Upper lobe of left lung (tissue), 6 donors: ENCODE data around the gene SYT9. TPM values are rescaled to one million over a fixed set of nuclear protein-coding genes. Genes with fewer than 3 reads are reported as not detected.

Experiments used
- ATAC-seq, 2 donors: fragments of 200-7000 bp; cut with Tn5 transposase; one replicate each; pipeline ENCODE4 v1.9.1; 2022; ENCODE audit warnings: mild to moderate bottlenecking in 2 of 2, moderate library complexity in 2 of 2; ENCODE audit not compliant: low FRiP score in 2 of 2
- DNase-seq, 2 donors: peaks; one replicate each; pipeline ENCODE4 v3.0.0-alpha.2; 2019 to 2020
- H3K27ac ChIP-seq, 4 donors: fragments of 200-600 bp; sonication (generic); one replicate each; pipeline ENCODE4 v1.5.1; 2016 to 2019
- H3K27me3 ChIP-seq, 4 donors: fragments of 200-600 bp; sonication (generic); one replicate each; pipeline ENCODE4 v1.5.1; 2017 to 2019
- H3K36me3 ChIP-seq, 4 donors: fragments of 200-600 bp; sonication (generic); one replicate each; pipeline ENCODE4 v1.5.1; 2016 to 2019
- H3K4me1 ChIP-seq, 4 donors: fragments of 200-600 bp; sonication (generic); one replicate each; pipeline ENCODE4 v1.5.1; 2018 to 2019
- H3K4me3 ChIP-seq, 4 donors: fragments of 200-600 bp; sonication (generic); one replicate each; pipeline ENCODE4 v1.5.1; 2017 to 2019; ENCODE audit warnings: mild to moderate bottlenecking in 2 of 4, moderate library complexity in 1 of 4
- H3K9me3 ChIP-seq, 4 donors: fragments of 200-600 bp; sonication (generic); one replicate each; pipeline ENCODE4 v1.5.1; 2018 to 2019
- EP300 ChIP-seq, 4 donors: sonication (generic); formaldehyde crosslinking; IDR thresholded peaks; one replicate each; pipeline ENCODE4 v1.5.1; 2017; ENCODE audit warnings: antibody characterized with exemption in 4 of 4, control low read depth in 2 of 4
- POLR2A ChIP-seq, 4 donors: fragments of 450-650 bp; IDR thresholded peaks; one replicate each; pipeline ENCODE4 v1.5.1; 2016 to 2017; ENCODE audit warnings: antibody characterized with exemption in 4 of 4, mild to moderate bottlenecking in 2 of 4
- POLR2AphosphoS5 ChIP-seq, 2 donors: sonication (generic); formaldehyde crosslinking; IDR thresholded peaks; one replicate each; pipeline ENCODE4 v1.5.1; 2017; ENCODE audit warnings: antibody characterized with exemption in 2 of 2
- WGBS, 2 donors: methylation state at CpG; one replicate each; pipeline ENCODE4 v1.1.5; 2017 to 2018; 5-methylcytosine and 5-hydroxymethylcytosine counted together
- total RNA-seq, 6 donors: library from RNA; depleted of rRNA in 4 of 6; stranded (reverse); fragments of >200 nt in 4 of 6; gene quantifications; one replicate each; pipeline versions ENCODE4 v1.1.0 to v1.2.1, GENCODE V29; 2016 to 2021
- TF ChIP-seq, protein P1 (sequence below), 6 experiments: fragments of 450-650 bp in 4 of 6; fragments of 200-600 bp in 2 of 6; sonication (generic) in 2 of 6; IDR thresholded peaks; one replicate each; pipeline ENCODE4 v1.5.1; 2016 to 2019; ENCODE audit warnings: antibody characterized with exemption in 6 of 6
- donor health status: DM: no; HTN: no; CAD: no; lungs with moderate emphysema.
- donor health status: DM: no; HTN: yes; CAD: no; lungs with severe emphysema.

The SYT9 gene
- total RNA-seq, 6 donors from 2014 or later, result 0.27 to 0.30 TPM; not detected in 4

- H3K9me3 ChIP-seq, result no peaks in the 10 kb centered on the region
- TF ChIP-seq POLR2AphosphoS5 (IDR thresholded peaks at IDR 0.05), result no peak
- TF ChIP-seq, protein P1, sequence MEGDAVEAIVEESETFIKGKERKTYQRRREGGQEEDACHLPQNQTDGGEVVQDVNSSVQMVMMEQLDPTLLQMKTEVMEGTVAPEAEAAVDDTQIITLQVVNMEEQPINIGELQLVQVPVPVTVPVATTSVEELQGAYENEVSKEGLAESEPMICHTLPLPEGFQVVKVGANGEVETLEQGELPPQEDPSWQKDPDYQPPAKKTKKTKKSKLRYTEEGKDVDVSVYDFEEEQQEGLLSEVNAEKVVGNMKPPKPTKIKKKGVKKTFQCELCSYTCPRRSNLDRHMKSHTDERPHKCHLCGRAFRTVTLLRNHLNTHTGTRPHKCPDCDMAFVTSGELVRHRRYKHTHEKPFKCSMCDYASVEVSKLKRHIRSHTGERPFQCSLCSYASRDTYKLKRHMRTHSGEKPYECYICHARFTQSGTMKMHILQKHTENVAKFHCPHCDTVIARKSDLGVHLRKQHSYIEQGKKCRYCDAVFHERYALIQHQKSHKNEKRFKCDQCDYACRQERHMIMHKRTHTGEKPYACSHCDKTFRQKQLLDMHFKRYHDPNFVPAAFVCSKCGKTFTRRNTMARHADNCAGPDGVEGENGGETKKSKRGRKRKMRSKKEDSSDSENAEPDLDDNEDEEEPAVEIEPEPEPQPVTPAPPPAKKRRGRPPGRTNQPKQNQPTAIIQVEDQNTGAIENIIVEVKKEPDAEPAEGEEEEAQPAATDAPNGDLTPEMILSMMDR (IDR thresholded peaks at IDR 0.05), result no peak
- TF ChIP-seq EP300 (IDR thresholded peaks at IDR 0.05), result no peak
- TF ChIP-seq POLR2A (IDR thresholded peaks at IDR 0.05), result no peak
- no peaks in the 10 kb centered on the region for H3K36me3 ChIP-seq
- no peak overlapping the region for H3K27ac ChIP-seq
- WGBS, 2 donors, result 74 to 90% methylated on average over 3 of the region's 3 CpGs
- no peak for ATAC-seq
- H3K27me3 ChIP-seq, result peaks cover 0 to 17% (median 8%) of the 10 kb centered on the region in 4 donors
- DNase-seq, result no peak
- no peak overlapping the region for H3K4me3 ChIP-seq
- peaks cover 9 to 18% (median 15%) of the 10 kb centered on the region in 4 donors for H3K4me1 ChIP-seq
Measured at GRCh38 chr11:7254731-7255291, 3.1 kb downstream of the SYT9 start.

- Histone ChIP-seq H3K27me3 (peaks cover 0 to 13% (median 6%) of the 10 kb centered on the region in 4 donors), H3K27ac (no peak overlapping the region), H3K9me3 (no peaks in the 10 kb centered on the region), H3K36me3 (no peaks in the 10 kb centered on the region), H3K4me3 (no peak overlapping the region), H3K4me1 (peaks cover 5 to 11% (median 10%) of the 10 kb centered on the region in 4 donors)
- WGBS, 2 donors, result 37 to 53% methylated on average over 2 of the region's 2 CpGs
- no peak for DNase-seq
- TF ChIP-seq, protein P1 (IDR thresholded peaks at IDR 0.05), result no peak
- no peak for TF ChIP-seq EP300 (IDR thresholded peaks at IDR 0.05)
- no peak for TF ChIP-seq POLR2AphosphoS5 (IDR thresholded peaks at IDR 0.05)
- ATAC-seq, result no peak
Measured at GRCh38 chr11:7256943-7257342, 5.2 kb downstream of the SYT9 start.

- Histone ChIP-seq H3K27me3 (peaks cover 0 to 5% (median 2%) of the 10 kb centered on the region in 4 donors), H3K27ac (no peak overlapping the region), H3K36me3 (no peaks in the 10 kb centered on the region), H3K4me1 (peaks cover 0 to 3% (median 2%) of the 10 kb centered on the region in 4 donors), H3K4me3 (no peak overlapping the region), H3K9me3 (no peaks in the 10 kb centered on the region)
- DNase-seq (no peak), ATAC-seq (no peak)
- no peak for TF ChIP-seq EP300 (IDR thresholded peaks at IDR 0.05)
- TF ChIP-seq, protein P1 (IDR thresholded peaks at IDR 0.05), result no peak
- no peak for TF ChIP-seq POLR2A (IDR thresholded peaks at IDR 0.05)
- TF ChIP-seq POLR2AphosphoS5 (IDR thresholded peaks at IDR 0.05), result no peak
- 74 to 87% methylated on average over 2 of the region's 2 CpGs for WGBS, 2 donors
Measured at GRCh38 chr11:7257724-7258123, 6.0 kb downstream of the SYT9 start.

DNA sequence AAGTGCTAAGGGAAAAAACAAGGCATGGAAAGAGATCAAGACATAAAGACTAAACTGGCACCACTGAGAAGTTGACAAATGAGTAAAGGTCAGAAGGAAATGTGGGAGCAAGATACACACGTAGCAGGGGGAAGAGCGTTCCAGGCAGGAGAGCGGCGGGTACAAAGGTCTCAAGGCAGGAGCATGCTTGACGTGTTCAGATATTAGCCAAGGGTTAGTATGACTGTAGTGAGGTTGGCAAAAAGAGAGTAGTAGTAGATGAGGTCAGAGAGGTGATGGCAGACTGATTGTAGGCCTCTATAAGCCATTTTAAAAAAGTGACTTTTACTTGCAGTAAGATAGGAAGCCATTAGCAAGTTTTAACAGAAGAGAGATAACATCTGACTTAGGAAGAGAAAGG is 9.9 kb downstream of the SYT9 start:
- WGBS, 2 donors, result 71 to 82% methylated on average over 5 of the region's 5 CpGs
- no peak overlapping the region for H3K4me3 ChIP-seq
- H3K4me1 ChIP-seq, result no peaks in the 10 kb centered on the region
- no peak for DNase-seq
- no peaks in the 10 kb centered on the region for H3K36me3 ChIP-seq
- H3K27me3 ChIP-seq, result no peaks in the 10 kb centered on the region
- TF ChIP-seq POLR2A (IDR thresholded peaks at IDR 0.05), result no peak
- TF ChIP-seq, protein P1 (IDR thresholded peaks at IDR 0.05), result no peak
- no peak for TF ChIP-seq EP300 (IDR thresholded peaks at IDR 0.05)
- no peak for TF ChIP-seq POLR2AphosphoS5 (IDR thresholded peaks at IDR 0.05)
- no peaks in the 10 kb centered on the region for H3K9me3 ChIP-seq
- H3K27ac ChIP-seq, result no peak overlapping the region
- ATAC-seq, result no peak

- Histone ChIP-seq H3K27ac (no peak overlapping the region), H3K9me3 (no peaks in the 10 kb centered on the region), H3K4me1 (no peaks in the 10 kb centered on the region), H3K27me3 (no peaks in the 10 kb centered on the region), H3K4me3 (no peak overlapping the region), H3K36me3 (no peaks in the 10 kb centered on the region)
- ATAC-seq, result no peak
- TF ChIP-seq POLR2A (IDR thresholded peaks at IDR 0.05) (no peak), POLR2AphosphoS5 (IDR thresholded peaks at IDR 0.05) (no peak), EP300 (IDR thresholded peaks at IDR 0.05) (no peak)
- TF ChIP-seq, protein P1 (IDR thresholded peaks at IDR 0.05), result no peak
- WGBS, 2 donors, result 51 to 63% methylated on average over 2 of the region's 2 CpGs
- DNase-seq, result no peak
Measured at GRCh38 chr11:7262672-7263071, 11.0 kb downstream of the SYT9 start.
